HG03135 (cell line): ENCODE measurements around the gene DHRSX.

Experiments used
- ATAC-seq: cut with Tn5 transposase; IDR thresholded peaks from one replicate; pipeline ENCODE4 v1.9.1; 2021; ENCODE audit warnings: mild to moderate bottlenecking, moderate library complexity; ENCODE audit not compliant: unreplicated experiment

Gene DHRSX

GRCh38 chrX:2172359-2172758 is 328.4 kb downstream of the DHRSX start:
- no peak for ATAC-seq
